Testis (tissue), 3 donors: ENCODE results near the gene PRKAR1A. TPM values are rescaled to one million over a fixed set of nuclear protein-coding genes. Genes with fewer than 3 reads are reported as not detected.

ENCODE experiments used
- DNase-seq: peaks from one replicate; pipeline ENCODE4 v3.0.0-alpha.2; 2019
- H3K27ac ChIP-seq, 2 donors: fragments of 200-600 bp; sonication (generic); one replicate each; pipeline ENCODE4 v1.5.1; 2019
- H3K27me3 ChIP-seq: fragments of 200-600 bp; sonication (generic); one replicate; pipeline ENCODE4 v1.5.1; 2019
- H3K36me3 ChIP-seq: fragments of 200-600 bp; sonication (generic); one replicate; pipeline ENCODE4 v1.5.1; 2017; ENCODE audit warnings: low read depth; ENCODE audit errors: missing control alignments
- H3K4me1 ChIP-seq: fragments of 200-600 bp; sonication (generic); one replicate; pipeline ENCODE4 v1.5.1; 2019
- H3K4me3 ChIP-seq, 2 donors: fragments of 200-600 bp; sonication (generic); one replicate each; pipeline ENCODE4 v1.5.1; 2017 to 2019
- H3K9me3 ChIP-seq: fragments of 200-600 bp; sonication (generic); one replicate; pipeline ENCODE4 v1.5.1; 2017
- CTCF ChIP-seq, 3 experiments: fragments of 450-650 bp in 2 of 3; fragments of 200-600 bp in 1 of 3; sonication (generic) in 1 of 3; IDR thresholded peaks; one replicate each; pipeline ENCODE4 v1.5.1; 2016 to 2019; ENCODE audit warnings: antibody characterized with exemption in 3 of 3, mild to moderate bottlenecking in 2 of 3, moderate library complexity in 1 of 3
- POLR2A ChIP-seq: fragments of 450-650 bp; IDR thresholded peaks from one replicate; pipeline ENCODE4 v1.6.1; 2017; ENCODE audit warnings: antibody characterized with exemption, mild to moderate bottlenecking, moderate library complexity
- WGBS, 2 donors: methylation state at CpG; one replicate each; pipeline ENCODE4 v1.1.5; 2018; 5-methylcytosine and 5-hydroxymethylcytosine counted together
- intact Hi-C: fragments of 100-400 bp; cut with DNase I; formaldehyde crosslinking; loops from one replicate; pipeline ENCODE4 v1.15.1; 2023; ENCODE audit warnings: low total_unique reads
- polyA plus RNA-seq: library from polyadenylated mRNA; stranded (reverse); fragments of 350-450 nt; fragmentation: Illumina TruSeq; extraction: RNeasy Lipid Tissue Mini Kit (QIAGEN cat#74804); gene quantifications from one replicate; pipeline ENCODE4 v1.2.3, GENCODE V29; 2014; ENCODE audit warnings: low read depth, low replicate concordance; ENCODE audit not compliant: insufficient read depth
- total RNA-seq, 2 donors: library from RNA; depleted of rRNA; stranded (reverse); fragments of >200 nt; gene quantifications; one replicate each; pipeline ENCODE4 v1.2.3, GENCODE V29; 2016

The PRKAR1A gene
- total and polyA plus RNA-seq, 3 donors from 2014 or later = 279 to 375 (median 319) TPM

- intact Hi-C loops = no loop called here
- TF ChIP-seq CTCF (IDR thresholded peaks at IDR 0.05) (no peak), POLR2A (no peak)
- no peaks in the 10 kb centered on the region for H3K9me3 ChIP-seq
- DNase-seq = no peak
- peaks cover 4% of the 10 kb centered on the region for H3K4me1 ChIP-seq
- no peak overlapping the region for H3K4me3 ChIP-seq
- H3K27ac ChIP-seq = no peak overlapping the region
- WGBS, 2 donors = 92 to 98% methylated on average over 1 of the region's 1 CpG
- H3K36me3 ChIP-seq = no peaks in the 10 kb centered on the region
- H3K27me3 ChIP-seq = no peaks in the 10 kb centered on the region
Measured at GRCh38 chr17:68470961-68471360, 41.3 kb upstream of the PRKAR1A start.

- no peaks in the 10 kb centered on the region for H3K9me3 ChIP-seq
- H3K4me1 ChIP-seq = peaks cover 10% of the 10 kb centered on the region
- intact Hi-C loops = no loop called here
- H3K4me3 ChIP-seq = no peak overlapping the region
- DNase-seq = no peak
- 89% methylated on average over 4 of the region's 4 CpGs for WGBS, 2 donors
- TF ChIP-seq CTCF (IDR thresholded peaks at IDR 0.05) = no peak
- no peak for TF ChIP-seq POLR2A
- no peaks in the 10 kb centered on the region for H3K36me3 ChIP-seq
- H3K27me3 ChIP-seq = no peaks in the 10 kb centered on the region
- no peak overlapping the region for H3K27ac ChIP-seq
Measured at GRCh38 chr17:68480885-68481284, 31.3 kb upstream of the PRKAR1A start.

GRCh38 chr17:68482576-68483041 lies 29.6 kb upstream of the PRKAR1A start:
- Histone ChIP-seq H3K4me3 (no peak overlapping the region), H3K36me3 (no peaks in the 10 kb centered on the region), H3K27ac (no peak overlapping the region), H3K4me1 (peaks cover 10% of the 10 kb centered on the region), H3K27me3 (no peaks in the 10 kb centered on the region), H3K9me3 (no peaks in the 10 kb centered on the region)
- no peak for TF ChIP-seq POLR2A
- no peak for TF ChIP-seq CTCF (IDR thresholded peaks at IDR 0.05)
- no peak for DNase-seq
- WGBS, 2 donors = 36 to 52% methylated on average over 4 of the region's 4 CpGs
- intact Hi-C loops = no loop called here

GRCh38 chr17:68484458-68484857 lies 27.8 kb upstream of the PRKAR1A start:
- no peak for TF ChIP-seq POLR2A
- no peak for TF ChIP-seq CTCF (IDR thresholded peaks at IDR 0.05)
- H3K27ac ChIP-seq = peak overlapping the region; percentile 27 to 68
- DNase-seq = no peak
- no peaks in the 10 kb centered on the region for H3K9me3 ChIP-seq
- no peaks in the 10 kb centered on the region for H3K36me3 ChIP-seq
- intact Hi-C loops = no loop called here
- H3K4me3 ChIP-seq = no peak overlapping the region
- peaks cover 10% of the 10 kb centered on the region for H3K4me1 ChIP-seq
- no peaks in the 10 kb centered on the region for H3K27me3 ChIP-seq
- WGBS, 2 donors = 32 to 36% methylated on average over 2 of the region's 2 CpGs

GRCh38 chr17:68489919-68490318 lies 22.3 kb upstream of the PRKAR1A start:
- H3K27ac ChIP-seq = no peak overlapping the region
- intact Hi-C loops = no loop called here
- no peak overlapping the region for H3K4me3 ChIP-seq
- TF ChIP-seq POLR2A (no peak), CTCF (IDR thresholded peaks at IDR 0.05) (no peak)
- DNase-seq = no peak
- no peaks in the 10 kb centered on the region for H3K36me3 ChIP-seq
- WGBS, 2 donors = 73 to 86% methylated on average over 4 of the region's 4 CpGs
- H3K9me3 ChIP-seq = no peaks in the 10 kb centered on the region
- H3K27me3 ChIP-seq = no peaks in the 10 kb centered on the region
- H3K4me1 ChIP-seq = peaks cover 37% of the 10 kb centered on the region
